ENCODE data around the gene SLC8A1.

- TF ChIP-seq POLR2A (IDR thresholded peaks at IDR 0.05) = no peak
- TF ChIP-seq CTCF (IDR thresholded peaks at IDR 0.05) = no peak
These were observed 353.0 kb downstream of the SLC8A1 start for GRCh38 chr2:40098786-40099470.

Data from Peyer's patch (tissue), 4 donors.